ENCODE results near the gene ARHGEF7.

GRCh38 chr13:111259058-111259457 lies 143.9 kb downstream of the ARHGEF7 start:
- no peak for TF ChIP-seq CTCF (IDR thresholded peaks at IDR 0.05; ENCODE audit: insufficient read depth, low read depth, low read length)
- no peak for TF ChIP-seq EZH2 (IDR thresholded peaks at IDR 0.05; ENCODE audit: insufficient read depth, low read length)
